Measurements from ENCODE around the gene DENND6B. TPM values are rescaled to one million over a fixed set of nuclear protein-coding genes. Genes with fewer than 3 reads are reported as not detected.

Gene DENND6B
- total RNA-seq, 4 donors from 2014 or later: 2.2 to 3.1 (median 2.7) TPM

DNA sequence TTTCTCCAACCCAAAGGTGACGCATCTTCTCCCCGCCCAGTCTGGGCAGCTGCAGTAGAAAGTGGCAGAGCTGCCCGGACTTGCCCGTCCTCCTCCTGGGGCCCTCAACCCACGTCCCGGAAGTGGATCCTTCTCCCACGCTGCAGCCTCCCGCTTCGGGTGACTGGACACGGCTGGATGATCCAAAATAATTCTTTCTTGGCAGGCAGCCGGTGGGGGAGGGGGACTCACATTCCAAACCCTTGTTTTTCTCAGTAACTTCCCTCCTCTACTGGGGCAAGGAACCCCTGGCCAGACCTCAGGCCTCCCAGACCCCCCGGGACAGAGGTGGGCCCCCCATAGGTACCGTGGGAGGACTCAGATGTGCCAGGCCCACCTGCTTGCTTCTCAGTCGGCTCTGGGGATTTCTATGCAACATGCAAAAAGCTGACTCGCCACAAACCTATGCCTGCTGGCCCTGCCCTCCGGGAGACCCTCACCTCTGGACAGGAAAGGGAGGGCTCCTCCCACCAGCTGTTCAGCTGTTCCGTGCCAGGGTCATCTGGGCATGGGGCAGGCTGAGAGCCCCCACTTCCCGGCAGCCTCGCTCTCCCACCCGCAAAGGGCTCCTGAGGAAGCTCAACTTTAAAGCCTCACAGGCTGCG lies 20.8 kb downstream of the DENND6B start:
- ATAC-seq (ENCODE audit: low FRiP score) (peak; percentile 73), DNase-seq (ENCODE audit: low spot score) (peak; percentile 84)
- TF ChIP-seq CTCF (IDR thresholded peaks at IDR 0.05): no peak

DNA sequence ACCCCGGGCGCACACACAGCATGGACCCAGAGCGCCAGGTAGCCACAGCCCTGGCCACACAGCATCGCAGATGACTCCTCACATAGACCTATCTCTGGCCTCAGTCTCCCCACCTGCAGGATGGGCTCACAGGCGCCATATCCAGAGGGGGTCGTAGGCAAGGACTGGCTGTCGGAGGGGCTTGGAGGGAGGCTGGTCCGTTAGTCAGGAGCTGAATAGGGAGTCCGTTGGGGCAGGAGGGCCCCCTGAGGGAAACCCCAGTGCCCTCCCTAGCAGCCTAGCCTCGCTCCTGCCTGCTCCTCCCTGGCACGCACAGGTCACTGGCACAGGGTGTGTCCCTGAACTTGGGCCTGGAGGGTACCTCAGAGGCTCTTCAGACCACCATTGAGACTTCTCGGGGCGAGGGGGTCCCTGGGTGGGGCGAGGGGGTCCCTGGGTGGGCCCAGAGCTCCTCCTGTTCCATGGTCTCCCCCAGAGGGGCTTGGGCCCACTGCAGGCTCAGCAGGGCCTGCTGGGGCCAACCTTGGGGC lies 21.4 kb downstream of the DENND6B start:
- ATAC-seq (ENCODE audit: low FRiP score): peak; percentile 0
- DNase-seq (ENCODE audit: low spot score): no peak
- no peak for TF ChIP-seq CTCF (IDR thresholded peaks at IDR 0.05)

GRCh38 chr22:50304528-50305392 lies 22.1 kb downstream of the DENND6B start:
- no peak for TF ChIP-seq CTCF (IDR thresholded peaks at IDR 0.05)
- no peak for DNase-seq (ENCODE audit: low spot score)
- ATAC-seq (ENCODE audit: low FRiP score): no peak

- DNase-seq (ENCODE audit: low spot score) (no peak), ATAC-seq (ENCODE audit: low FRiP score) (no peak)
- TF ChIP-seq CTCF (IDR thresholded peaks at IDR 0.05): no peak
These were observed 22.8 kb downstream of the DENND6B start for GRCh38 chr22:50303848-50304527.

- DNase-seq (ENCODE audit: low spot score) (no peak), ATAC-seq (ENCODE audit: low FRiP score) (no peak)
- TF ChIP-seq CTCF (IDR thresholded peaks at IDR 0.05): no peak
These were observed 23.3 kb downstream of the DENND6B start for GRCh38 chr22:50303515-50303847.

- no peak for TF ChIP-seq CTCF (IDR thresholded peaks at IDR 0.05)
- no peak for ATAC-seq (ENCODE audit: low FRiP score)
- DNase-seq (ENCODE audit: low spot score): no peak
These were observed 24.2 kb downstream of the DENND6B start for GRCh38 chr22:50302564-50302963.

Data from omental fat pad (tissue), 4 donors.